ENCODE data around the gene SDK2.

Gene SDK2

DNA sequence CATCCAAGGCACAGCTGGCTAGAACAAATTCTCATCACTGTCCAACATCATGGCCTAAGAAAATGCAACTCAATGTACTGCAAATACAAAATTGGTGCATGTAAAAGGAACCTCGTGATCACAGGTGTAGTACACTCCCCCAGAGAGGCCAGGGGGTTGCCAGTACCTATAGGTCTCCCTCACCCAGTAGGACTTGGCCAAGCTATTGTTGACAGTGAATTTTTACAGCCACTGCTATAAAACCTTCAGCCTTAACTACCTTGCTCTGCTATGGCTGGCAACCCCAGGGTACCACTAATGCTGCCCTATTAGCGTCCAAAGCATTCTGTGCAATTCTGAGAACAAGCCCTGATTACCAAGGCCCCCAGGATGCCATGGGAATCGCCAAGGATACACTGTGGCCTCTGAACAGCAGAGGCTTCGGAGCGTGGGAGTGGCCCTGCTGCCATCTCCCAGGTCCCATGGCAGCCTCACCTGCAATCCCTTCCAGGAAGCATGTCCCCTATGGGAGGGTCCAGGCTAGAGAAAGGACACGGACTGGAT lies 67.6 kb downstream of the SDK2 start:
- TF ChIP-seq CTCF (conservative IDR thresholded peaks at IDR 0.05; ENCODE audit: low read depth, low read length) = no peak
- no peak for DNase-seq (ENCODE audit: low read depth)
- no peak overlapping the region for H3K4me3 ChIP-seq (ENCODE audit: low read depth, low read length)

- no peak for TF ChIP-seq CTCF (conservative IDR thresholded peaks at IDR 0.05; ENCODE audit: low read depth, low read length)
- DNase-seq (ENCODE audit: low read depth) = no peak
- H3K4me3 ChIP-seq (ENCODE audit: low read depth, low read length) = no peak overlapping the region
Observed at GRCh38 chr17:73575470-73576221, 68.6 kb downstream of the SDK2 start.

GRCh38 chr17:73571511-73572130 lies 72.6 kb downstream of the SDK2 start:
- H3K4me3 ChIP-seq (ENCODE audit: low read depth, low read length) = no peak overlapping the region
- no peak for DNase-seq (ENCODE audit: low read depth)
- no peak for TF ChIP-seq CTCF (conservative IDR thresholded peaks at IDR 0.05; ENCODE audit: low read depth, low read length)

GRCh38 chr17:73569762-73570319 lies 74.4 kb downstream of the SDK2 start:
- no peak for TF ChIP-seq CTCF (conservative IDR thresholded peaks at IDR 0.05; ENCODE audit: low read depth, low read length)
- H3K4me3 ChIP-seq (ENCODE audit: low read depth, low read length) = no peak overlapping the region
- no peak for DNase-seq (ENCODE audit: low read depth)

DNA sequence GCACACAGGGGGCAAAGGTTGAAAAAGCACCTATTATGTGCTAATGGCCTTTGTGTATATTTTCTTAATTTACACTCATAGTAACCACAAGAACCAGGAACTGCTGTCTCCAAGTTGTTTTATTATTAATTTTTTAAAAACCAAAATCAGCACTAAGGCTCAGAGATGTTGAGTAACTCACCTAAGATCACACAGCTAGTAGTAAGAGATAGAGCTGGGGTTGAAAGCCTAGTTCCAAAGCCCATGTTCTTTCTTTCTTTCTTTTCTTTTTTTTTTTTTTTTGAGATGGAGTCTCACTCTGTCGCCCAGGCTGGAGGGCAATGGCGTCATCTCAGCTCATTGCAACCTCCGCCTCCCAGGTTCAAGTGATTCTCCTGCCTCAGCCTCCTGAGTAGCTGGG lies 75.3 kb downstream of the SDK2 start:
- TF ChIP-seq CTCF (conservative IDR thresholded peaks at IDR 0.05; ENCODE audit: low read depth, low read length) = no peak
- no peak overlapping the region for H3K4me3 ChIP-seq (ENCODE audit: low read depth, low read length)
- no peak for DNase-seq (ENCODE audit: low read depth)

DNA sequence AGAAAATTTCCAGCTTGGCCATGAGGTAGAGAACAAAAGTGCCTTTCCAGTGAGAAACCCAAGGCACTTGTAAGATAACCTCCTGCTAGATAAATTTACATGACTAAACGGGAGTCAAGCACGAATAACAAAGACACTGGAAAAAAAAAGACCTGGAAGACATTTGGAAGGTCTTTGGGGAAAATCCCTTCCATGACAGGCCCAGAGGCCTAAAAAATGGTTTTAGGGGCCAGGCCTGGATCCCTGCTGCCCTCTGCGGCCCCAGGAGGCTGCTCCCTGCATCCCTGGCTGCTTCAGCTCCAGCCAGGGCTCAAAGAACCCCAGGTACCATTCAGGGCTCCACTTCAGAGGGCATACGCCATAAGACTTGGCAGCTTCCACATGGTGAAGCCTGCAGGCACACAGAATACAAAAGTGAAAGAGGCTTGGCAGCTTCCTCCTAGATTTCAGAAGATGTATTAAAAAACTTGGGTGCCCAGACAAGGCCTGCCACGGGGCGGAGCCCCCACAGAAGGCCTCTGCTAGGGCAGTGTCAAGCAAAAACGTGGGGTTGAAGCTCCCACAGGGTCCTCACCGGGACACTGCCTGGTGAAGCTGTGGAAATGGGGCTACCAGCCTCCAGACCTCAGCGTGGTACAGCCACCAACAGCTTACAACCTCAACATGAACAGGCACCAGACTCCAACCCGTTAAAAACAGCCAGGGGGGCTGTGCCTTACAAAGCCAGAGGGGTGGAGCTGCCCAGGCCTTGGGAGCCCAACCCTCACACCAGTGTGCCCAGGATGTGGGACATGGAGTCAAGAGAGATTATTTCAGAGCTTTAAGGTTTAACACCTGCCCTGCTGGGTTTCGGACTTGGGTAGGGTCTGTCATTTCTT lies 77.1 kb downstream of the SDK2 start:
- no peak for TF ChIP-seq CTCF (conservative IDR thresholded peaks at IDR 0.05; ENCODE audit: low read depth, low read length)
- H3K4me3 ChIP-seq (ENCODE audit: low read depth, low read length) = no peak overlapping the region
- no peak for DNase-seq (ENCODE audit: low read depth)
